ENCODE results near the gene LYAR. TPM values are rescaled to one million over a fixed set of nuclear protein-coding genes. Genes with fewer than 3 reads are reported as not detected.

Gene LYAR
- 7.3 TPM for total RNA-seq

- peaks cover 34 to 57% (median 57%) of the 10 kb centered on the region in 3 donors for H3K4me1 ChIP-seq (ENCODE audit: control insufficient read depth in 3 of 3, insufficient read depth in 3 of 3, low read length in 3 of 3)
- peak within 1 kb of the TSS; percentile 85 to 91 (median 90) for H3K9ac ChIP-seq (ENCODE audit: low read depth in 1 of 3, low read length in 3 of 3)
- no peaks in the 10 kb centered on the region for H3K27me3 ChIP-seq (ENCODE audit: control insufficient read depth in 3 of 3, insufficient read depth in 3 of 3, low read length in 3 of 3)
- peak within 1 kb of the TSS; percentile 81 for H3K27ac ChIP-seq (ENCODE audit: low read depth, low read length)
- H3K9me3 ChIP-seq (ENCODE audit: control insufficient read depth in 3 of 3, low read length in 3 of 3), result no peaks in the 10 kb centered on the region
- H3K4me3 ChIP-seq (ENCODE audit: low read length in 3 of 3), result peak within 1 kb of the TSS; percentile 91 to 95 (median 93)
- peaks cover 4 to 11% (median 7%) of the 10 kb centered on the region in 3 donors for H3K36me3 ChIP-seq (ENCODE audit: control insufficient read depth in 3 of 3, insufficient read depth in 3 of 3, low read length in 3 of 3)
These were observed at the start of gene LYAR, which contains the start of gene ZBTB49 for GRCh38 chr4:4289941-4290850. Gene LYAR, minus strand, starts transcription at chr4:4290154. Its CDS starts 6,412 bp downstream, at chr4:4283742. Gene ZBTB49, plus strand, starts transcription at chr4:4290251. Its CDS starts 9,695 bp downstream, at chr4:4299946.

GRCh38 chr4:4339504-4340085, 49.6 kb upstream of the LYAR start:
- H3K27ac ChIP-seq (ENCODE audit: low read depth, low read length), result no peak overlapping the region
- H3K36me3 ChIP-seq (ENCODE audit: control insufficient read depth in 3 of 3, insufficient read depth in 3 of 3, low read length in 3 of 3), result no peaks in the 10 kb centered on the region
- peaks cover 10 to 14% (median 11%) of the 10 kb centered on the region in 3 donors for H3K27me3 ChIP-seq (ENCODE audit: control insufficient read depth in 3 of 3, insufficient read depth in 3 of 3, low read length in 3 of 3)
- H3K4me1 ChIP-seq (ENCODE audit: control insufficient read depth in 3 of 3, insufficient read depth in 3 of 3, low read length in 3 of 3), result peaks cover 0 to 2% (median 0%) of the 10 kb centered on the region in 3 donors
- H3K4me3 ChIP-seq (ENCODE audit: low read length in 3 of 3), result no peak overlapping the region
- no peaks in the 10 kb centered on the region for H3K9me3 ChIP-seq (ENCODE audit: control insufficient read depth in 3 of 3, low read length in 3 of 3)
- no peak overlapping the region for H3K9ac ChIP-seq (ENCODE audit: low read depth in 1 of 3, low read length in 3 of 3)

GRCh38 chr4:4338210-4339001, 48.5 kb upstream of the LYAR start:
- no peaks in the 10 kb centered on the region for H3K36me3 ChIP-seq (ENCODE audit: control insufficient read depth in 3 of 3, insufficient read depth in 3 of 3, low read length in 3 of 3)
- peaks cover 0 to 2% (median 0%) of the 10 kb centered on the region in 3 donors for H3K4me1 ChIP-seq (ENCODE audit: control insufficient read depth in 3 of 3, insufficient read depth in 3 of 3, low read length in 3 of 3)
- H3K27ac ChIP-seq (ENCODE audit: low read depth, low read length), result no peak overlapping the region
- no peak overlapping the region for H3K9ac ChIP-seq (ENCODE audit: low read depth in 1 of 3, low read length in 3 of 3)
- no peak overlapping the region for H3K4me3 ChIP-seq (ENCODE audit: low read length in 3 of 3)
- no peaks in the 10 kb centered on the region for H3K9me3 ChIP-seq (ENCODE audit: control insufficient read depth in 3 of 3, low read length in 3 of 3)
- H3K27me3 ChIP-seq (ENCODE audit: control insufficient read depth in 3 of 3, insufficient read depth in 3 of 3, low read length in 3 of 3), result peaks cover 6 to 10% (median 9%) of the 10 kb centered on the region in 3 donors

- Histone ChIP-seq H3K9me3 (ENCODE audit: control insufficient read depth in 3 of 3, low read length in 3 of 3) (no peaks in the 10 kb centered on the region), H3K27ac (ENCODE audit: low read depth, low read length) (no peak overlapping the region)
These were observed 45.0 kb upstream of the LYAR start for GRCh38 chr4:4334798-4335520.

GRCh38 chr4:4333265-4333706, 43.3 kb upstream of the LYAR start:
- Histone ChIP-seq H3K4me3 (ENCODE audit: low read length in 3 of 3) (no peak overlapping the region), H3K4me1 (ENCODE audit: control insufficient read depth in 3 of 3, insufficient read depth in 3 of 3, low read length in 3 of 3) (peaks cover 0 to 2% (median 0%) of the 10 kb centered on the region in 3 donors), H3K9me3 (ENCODE audit: control insufficient read depth in 3 of 3, low read length in 3 of 3) (no peaks in the 10 kb centered on the region), H3K9ac (ENCODE audit: low read depth in 1 of 3, low read length in 3 of 3) (no peak overlapping the region), H3K36me3 (ENCODE audit: control insufficient read depth in 3 of 3, insufficient read depth in 3 of 3, low read length in 3 of 3) (no peaks in the 10 kb centered on the region), H3K27ac (ENCODE audit: low read depth, low read length) (no peak overlapping the region), H3K27me3 (ENCODE audit: control insufficient read depth in 3 of 3, insufficient read depth in 3 of 3, low read length in 3 of 3) (no peaks in the 10 kb centered on the region)

More at GRCh38 chr4:4334798-4335520, 45.0 kb upstream of the LYAR start:
- peaks cover 3 to 6% (median 5%) of the 10 kb centered on the region in 3 donors for H3K27me3 ChIP-seq (ENCODE audit: control insufficient read depth in 3 of 3, insufficient read depth in 3 of 3, low read length in 3 of 3)
- H3K9ac ChIP-seq (ENCODE audit: low read depth in 1 of 3, low read length in 3 of 3), result no peak overlapping the region
- H3K36me3 ChIP-seq (ENCODE audit: control insufficient read depth in 3 of 3, insufficient read depth in 3 of 3, low read length in 3 of 3), result no peaks in the 10 kb centered on the region
- H3K4me1 ChIP-seq (ENCODE audit: control insufficient read depth in 3 of 3, insufficient read depth in 3 of 3, low read length in 3 of 3), result peaks cover 0 to 2% (median 0%) of the 10 kb centered on the region in 3 donors
- H3K4me3 ChIP-seq (ENCODE audit: low read length in 3 of 3), result no peak overlapping the region

GRCh38 chr4:4332529-4332928, 42.6 kb upstream of the LYAR start:
- no peak overlapping the region for H3K27ac ChIP-seq (ENCODE audit: low read depth, low read length)
- no peaks in the 10 kb centered on the region for H3K9me3 ChIP-seq (ENCODE audit: control insufficient read depth in 3 of 3, low read length in 3 of 3)
- H3K27me3 ChIP-seq (ENCODE audit: control insufficient read depth in 3 of 3, insufficient read depth in 3 of 3, low read length in 3 of 3), result no peaks in the 10 kb centered on the region
- H3K4me3 ChIP-seq (ENCODE audit: low read length in 3 of 3), result no peak overlapping the region
- no peaks in the 10 kb centered on the region for H3K36me3 ChIP-seq (ENCODE audit: control insufficient read depth in 3 of 3, insufficient read depth in 3 of 3, low read length in 3 of 3)
- peaks cover 0 to 2% (median 0%) of the 10 kb centered on the region in 3 donors for H3K4me1 ChIP-seq (ENCODE audit: control insufficient read depth in 3 of 3, insufficient read depth in 3 of 3, low read length in 3 of 3)
- no peak overlapping the region for H3K9ac ChIP-seq (ENCODE audit: low read depth in 1 of 3, low read length in 3 of 3)

- peaks cover 0 to 2% (median 0%) of the 10 kb centered on the region in 3 donors for H3K4me1 ChIP-seq (ENCODE audit: control insufficient read depth in 3 of 3, insufficient read depth in 3 of 3, low read length in 3 of 3)
- H3K27me3 ChIP-seq (ENCODE audit: control insufficient read depth in 3 of 3, insufficient read depth in 3 of 3, low read length in 3 of 3), result no peaks in the 10 kb centered on the region
- H3K4me3 ChIP-seq (ENCODE audit: low read length in 3 of 3), result no peak overlapping the region
- no peak overlapping the region for H3K27ac ChIP-seq (ENCODE audit: low read depth, low read length)
- H3K9me3 ChIP-seq (ENCODE audit: control insufficient read depth in 3 of 3, low read length in 3 of 3), result no peaks in the 10 kb centered on the region
- no peak overlapping the region for H3K9ac ChIP-seq (ENCODE audit: low read depth in 1 of 3, low read length in 3 of 3)
- H3K36me3 ChIP-seq (ENCODE audit: control insufficient read depth in 3 of 3, insufficient read depth in 3 of 3, low read length in 3 of 3), result no peaks in the 10 kb centered on the region
These were observed 40.8 kb upstream of the LYAR start for GRCh38 chr4:4330794-4331193.

GRCh38 chr4:4329496-4329895, 39.5 kb upstream of the LYAR start:
- Histone ChIP-seq H3K4me1 (ENCODE audit: control insufficient read depth in 3 of 3, insufficient read depth in 3 of 3, low read length in 3 of 3) (no peaks in the 10 kb centered on the region), H3K9me3 (ENCODE audit: control insufficient read depth in 3 of 3, low read length in 3 of 3) (no peaks in the 10 kb centered on the region), H3K4me3 (ENCODE audit: low read length in 3 of 3) (no peak overlapping the region), H3K36me3 (ENCODE audit: control insufficient read depth in 3 of 3, insufficient read depth in 3 of 3, low read length in 3 of 3) (no peaks in the 10 kb centered on the region), H3K27me3 (ENCODE audit: control insufficient read depth in 3 of 3, insufficient read depth in 3 of 3, low read length in 3 of 3) (no peaks in the 10 kb centered on the region), H3K27ac (ENCODE audit: low read depth, low read length) (no peak overlapping the region), H3K9ac (ENCODE audit: low read depth in 1 of 3, low read length in 3 of 3) (no peak overlapping the region)

GRCh38 chr4:4328840-4329239, 38.9 kb upstream of the LYAR start:
- no peaks in the 10 kb centered on the region for H3K27me3 ChIP-seq (ENCODE audit: control insufficient read depth in 3 of 3, insufficient read depth in 3 of 3, low read length in 3 of 3)
- no peak overlapping the region for H3K4me3 ChIP-seq (ENCODE audit: low read length in 3 of 3)
- no peaks in the 10 kb centered on the region for H3K4me1 ChIP-seq (ENCODE audit: control insufficient read depth in 3 of 3, insufficient read depth in 3 of 3, low read length in 3 of 3)
- H3K9me3 ChIP-seq (ENCODE audit: control insufficient read depth in 3 of 3, low read length in 3 of 3), result no peaks in the 10 kb centered on the region
- no peak overlapping the region for H3K9ac ChIP-seq (ENCODE audit: low read depth in 1 of 3, low read length in 3 of 3)
- H3K36me3 ChIP-seq (ENCODE audit: control insufficient read depth in 3 of 3, insufficient read depth in 3 of 3, low read length in 3 of 3), result no peaks in the 10 kb centered on the region
- H3K27ac ChIP-seq (ENCODE audit: low read depth, low read length), result no peak overlapping the region
